HG03175 (cell line): ENCODE results near the gene SLC41A3.
"Not testable (repeated sequence)": the region's sequence is repeated elsewhere in the genome, so short reads cannot be mapped to it uniquely, and the experiment has no call there.

Experiments used
- ATAC-seq: cut with Tn5 transposase; IDR thresholded peaks from one replicate; pipeline ENCODE4 v1.9.1; 2021; ENCODE audit warnings: mild to moderate bottlenecking, moderate library complexity; ENCODE audit not compliant: unreplicated experiment

The SLC41A3 gene

DNA sequence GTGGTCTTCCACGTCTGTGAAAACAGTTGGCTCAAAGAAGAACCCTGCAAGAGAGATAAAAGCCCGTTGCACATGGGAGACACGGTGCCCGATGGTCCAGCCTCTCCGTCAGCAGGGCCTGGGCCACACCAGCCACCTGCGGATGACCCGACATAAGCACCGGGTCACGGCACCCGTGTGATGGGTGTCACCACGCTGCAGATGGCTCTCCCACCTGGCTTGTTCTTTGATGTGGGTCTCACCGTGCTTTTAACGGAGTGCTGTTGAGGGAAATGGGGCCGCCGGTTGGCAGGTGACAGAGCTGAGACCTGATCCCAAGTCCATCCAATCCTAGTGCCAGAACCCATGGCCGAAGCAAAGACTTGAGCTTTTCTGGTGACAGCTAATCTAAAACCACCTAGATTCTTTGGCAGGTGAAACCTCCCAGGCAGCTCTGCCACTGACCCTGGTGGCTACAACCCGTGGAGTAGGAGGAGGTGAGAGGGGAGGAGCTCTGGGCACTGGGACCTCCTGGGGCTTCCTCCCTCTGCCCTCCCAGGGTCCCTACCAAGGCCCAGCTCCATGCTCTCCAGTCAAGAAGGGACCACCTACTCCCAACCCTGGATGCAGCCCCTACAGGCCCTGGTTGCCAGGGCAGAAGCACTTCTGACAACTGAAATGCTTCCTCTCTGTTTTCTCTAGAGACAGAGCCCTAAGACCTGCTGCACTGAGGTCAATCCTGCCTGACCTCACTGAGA, 23.4 kb upstream of the SLC41A3 start:
- ATAC-seq, result no peak

DNA sequence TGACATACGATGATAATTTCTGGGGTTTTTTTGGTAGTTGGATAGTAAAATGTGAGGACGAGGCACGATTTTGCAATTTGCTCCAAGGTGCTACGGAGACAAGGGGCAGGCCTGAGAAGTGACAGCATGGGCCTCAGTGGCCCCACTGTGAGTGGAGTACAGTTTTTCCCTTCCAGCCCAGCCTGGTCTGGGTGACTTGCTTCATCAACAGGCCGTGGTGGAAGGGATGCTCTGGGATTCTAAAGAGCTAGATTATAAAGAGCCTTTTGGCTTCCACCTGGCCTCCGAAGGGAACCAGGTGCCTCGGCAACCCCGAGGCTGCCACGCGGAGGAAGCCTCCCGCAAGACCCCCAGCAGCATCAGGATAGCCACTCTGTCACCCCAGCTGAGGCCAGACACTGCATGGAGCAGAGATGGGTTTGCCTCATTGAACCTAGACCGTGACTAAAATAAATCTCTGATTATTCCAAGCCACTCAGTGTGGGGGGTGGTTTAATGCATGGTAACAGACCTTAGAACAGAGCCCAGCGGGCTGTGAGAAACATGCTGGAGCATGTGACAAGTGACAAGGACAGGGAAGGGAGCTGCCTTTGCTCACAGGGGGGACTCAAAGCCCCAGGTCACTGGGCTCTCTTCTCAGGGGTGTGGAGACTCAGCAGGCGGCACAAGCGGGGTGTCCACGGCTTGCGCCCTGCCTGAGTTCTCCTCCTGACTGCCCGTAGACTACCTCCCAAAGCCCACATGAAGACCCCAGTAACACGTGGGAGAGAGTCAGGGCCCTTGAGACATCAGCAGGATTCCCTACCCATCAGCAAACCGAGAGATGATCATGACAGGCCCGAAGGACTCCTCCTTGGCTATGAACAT, 22.6 kb upstream of the SLC41A3 start:
- ATAC-seq, result no peak

DNA sequence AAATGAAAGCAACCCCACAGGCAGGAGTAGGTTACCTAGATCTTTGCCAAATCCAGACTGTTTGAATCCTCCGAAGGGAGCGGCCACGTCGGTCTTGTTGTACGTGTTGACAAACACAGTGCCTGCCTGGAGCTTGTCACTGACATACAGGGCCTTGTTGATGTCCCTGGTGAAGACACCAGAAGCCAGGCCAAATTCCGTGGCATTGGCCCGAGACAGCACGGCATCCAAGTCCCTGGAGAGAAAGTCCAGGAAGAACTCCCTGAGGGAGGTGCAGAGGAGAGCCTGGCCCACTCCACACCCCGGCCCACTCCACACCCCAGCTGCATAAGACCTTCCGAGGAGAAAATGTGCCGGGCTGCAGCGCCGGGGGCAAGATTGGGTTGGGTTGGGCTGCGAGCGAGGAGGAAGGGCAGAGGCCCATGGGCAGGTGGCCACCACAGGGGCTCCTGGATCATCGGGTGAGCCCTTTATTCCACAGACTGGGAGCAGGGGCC, 21.8 kb upstream of the SLC41A3 start:
- ATAC-seq, result no peak

DNA sequence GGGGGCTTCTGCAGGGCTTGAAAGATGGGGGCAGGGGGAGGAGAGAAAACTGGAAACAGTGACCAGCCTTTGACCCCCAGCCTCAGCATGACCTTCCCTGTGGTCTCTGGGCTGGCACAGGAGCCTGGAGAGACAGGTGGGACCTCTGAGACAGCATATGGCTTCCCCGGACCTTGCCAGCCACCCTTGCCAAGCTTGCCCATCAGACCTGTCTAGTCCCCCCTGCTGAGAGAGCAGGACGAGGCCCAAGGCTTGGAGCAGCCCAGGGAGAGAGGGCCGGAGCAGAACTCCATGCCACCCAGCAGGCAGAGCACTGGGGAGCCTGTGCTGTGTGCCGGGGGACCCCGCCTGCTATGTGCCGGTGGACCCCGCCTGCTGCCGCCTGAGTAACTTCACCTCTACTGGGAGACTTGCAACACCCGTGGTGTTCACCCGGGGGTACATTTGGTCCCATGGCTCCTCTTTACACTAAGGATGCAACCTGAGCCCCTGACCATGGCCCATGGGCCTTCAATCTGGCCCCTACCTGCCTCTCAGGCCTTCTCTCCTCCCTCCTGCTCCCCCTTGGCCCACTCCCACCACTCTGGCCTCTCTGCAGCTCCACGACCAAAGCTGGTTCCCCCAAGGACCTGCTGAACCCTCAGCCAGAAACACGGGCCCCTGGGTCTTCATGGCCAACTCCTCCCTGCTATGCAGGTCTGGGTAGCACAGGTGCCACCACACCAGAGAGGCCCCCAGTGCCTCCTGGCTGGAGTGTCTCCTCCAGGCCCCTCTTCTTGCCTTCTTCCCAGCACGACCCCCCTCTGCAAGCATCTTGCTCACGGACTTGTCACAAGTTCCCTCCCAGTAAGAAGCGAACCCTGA, 21.1 kb upstream of the SLC41A3 start:
- no peak for ATAC-seq

DNA sequence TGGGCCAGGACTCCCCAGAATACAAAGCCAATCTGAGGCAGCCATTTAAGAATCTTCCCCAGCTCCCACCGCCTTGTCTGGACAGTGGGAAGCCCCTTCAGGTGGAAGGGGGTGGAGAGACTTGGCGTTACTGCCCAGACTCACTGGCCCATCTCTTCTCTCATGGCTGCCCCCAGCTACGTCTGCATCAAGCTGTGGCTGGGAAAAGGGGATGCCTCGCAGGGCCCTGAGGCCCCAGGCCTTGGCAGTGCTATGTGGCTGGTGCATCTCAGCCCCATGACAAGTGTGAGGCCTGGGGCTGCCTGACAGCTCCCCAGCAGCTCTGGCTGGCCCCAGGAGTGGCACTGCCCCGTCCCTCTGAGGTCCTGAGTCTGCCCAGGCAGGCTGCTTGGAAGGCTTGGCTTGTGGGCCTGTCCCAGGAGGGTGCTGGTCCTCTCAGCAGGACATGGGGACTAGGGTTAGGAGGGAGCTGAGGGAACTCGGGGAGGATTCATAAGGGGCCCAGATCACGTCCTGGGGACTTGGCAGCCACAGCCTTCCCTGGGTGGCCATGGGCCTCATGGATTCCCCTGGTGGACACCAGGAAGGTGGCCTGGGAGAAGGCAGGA, 20.2 kb upstream of the SLC41A3 start:
- ATAC-seq, result no peak

DNA sequence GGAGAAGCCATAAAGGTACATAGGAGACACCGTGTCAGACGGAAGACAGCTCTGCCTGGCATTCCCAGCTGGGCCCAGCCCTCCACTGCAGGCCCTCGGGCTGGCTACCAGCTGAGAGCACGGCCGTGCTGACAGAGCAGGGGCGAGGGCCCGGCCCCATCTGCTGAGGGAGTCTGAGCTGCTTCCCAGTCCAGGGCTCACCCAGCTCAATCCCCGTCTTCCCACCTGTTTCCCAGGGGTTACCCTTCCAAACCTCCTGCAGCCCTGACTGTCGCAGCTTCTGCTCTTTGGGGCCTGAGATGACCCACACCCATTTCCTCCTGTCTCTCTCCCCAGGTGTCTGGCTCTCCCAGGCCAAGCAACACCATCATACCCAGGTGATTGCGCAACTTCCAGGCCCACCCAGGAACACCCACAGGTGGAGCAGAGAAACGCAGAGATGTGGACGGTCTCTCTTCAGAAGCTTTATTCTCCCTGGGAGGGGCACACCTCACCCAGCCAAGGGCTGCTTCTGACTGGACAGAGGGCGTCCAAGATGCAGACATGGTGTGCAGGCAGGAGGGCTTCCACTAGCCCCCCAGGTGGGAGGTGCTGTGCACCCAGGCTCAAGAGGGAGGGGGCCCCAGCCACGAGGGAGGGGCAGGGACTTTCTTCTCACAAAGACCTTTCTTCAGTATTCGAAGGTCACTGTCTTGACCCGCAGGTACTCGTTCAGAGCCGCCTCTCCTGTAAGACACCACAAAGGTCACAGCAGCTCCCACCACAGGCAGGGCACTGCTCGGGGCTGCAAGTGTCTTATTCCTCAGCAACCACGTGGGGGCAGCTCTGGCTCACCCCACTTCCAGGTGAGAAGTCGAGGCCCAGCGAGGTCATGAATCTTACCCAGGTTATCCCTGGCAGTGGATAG, 19.4 kb upstream of the SLC41A3 start:
- ATAC-seq, result no peak

DNA sequence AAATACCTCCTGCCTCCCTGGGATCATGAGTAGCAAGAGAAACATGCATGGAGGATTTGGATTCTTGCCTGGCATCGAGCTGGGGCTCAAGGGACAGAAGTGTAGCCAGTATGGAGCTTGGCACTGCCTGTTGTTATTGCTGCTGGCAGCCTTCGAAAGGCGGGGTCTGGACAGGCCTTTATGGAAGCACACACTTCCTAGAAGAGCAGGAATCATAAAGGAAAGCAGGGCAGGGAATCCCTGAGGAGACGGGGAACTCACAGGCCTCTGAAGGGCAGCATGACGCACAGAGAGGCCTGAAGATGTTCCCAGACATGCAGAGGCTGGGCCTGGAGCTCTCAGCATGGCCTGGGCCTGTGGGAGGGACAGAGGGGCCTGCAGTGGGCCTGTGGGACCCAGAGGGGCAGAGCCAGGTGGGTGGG, 18.6 kb upstream of the SLC41A3 start:
- no peak for ATAC-seq

DNA sequence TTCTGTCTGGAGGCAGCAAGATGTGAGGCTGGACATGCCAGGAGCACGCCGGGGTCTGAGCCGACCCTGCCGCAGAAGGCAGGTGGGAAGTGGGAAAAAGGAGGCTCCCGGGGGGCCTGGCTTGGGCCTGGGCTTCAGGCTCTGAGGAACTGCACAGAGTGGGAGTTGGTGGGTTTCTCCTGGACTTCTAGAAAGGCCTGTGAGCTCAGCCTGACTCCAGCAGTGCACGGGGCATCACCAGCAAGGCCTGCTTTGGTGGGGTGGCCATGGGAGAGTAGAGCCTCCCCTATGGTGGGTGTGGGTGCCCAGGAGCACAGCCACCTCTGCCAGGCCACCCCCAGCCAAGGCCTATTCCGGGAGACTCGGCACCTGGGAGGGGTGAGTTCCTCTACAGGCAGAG, 18.1 kb upstream of the SLC41A3 start:
- ATAC-seq, result no peak

DNA sequence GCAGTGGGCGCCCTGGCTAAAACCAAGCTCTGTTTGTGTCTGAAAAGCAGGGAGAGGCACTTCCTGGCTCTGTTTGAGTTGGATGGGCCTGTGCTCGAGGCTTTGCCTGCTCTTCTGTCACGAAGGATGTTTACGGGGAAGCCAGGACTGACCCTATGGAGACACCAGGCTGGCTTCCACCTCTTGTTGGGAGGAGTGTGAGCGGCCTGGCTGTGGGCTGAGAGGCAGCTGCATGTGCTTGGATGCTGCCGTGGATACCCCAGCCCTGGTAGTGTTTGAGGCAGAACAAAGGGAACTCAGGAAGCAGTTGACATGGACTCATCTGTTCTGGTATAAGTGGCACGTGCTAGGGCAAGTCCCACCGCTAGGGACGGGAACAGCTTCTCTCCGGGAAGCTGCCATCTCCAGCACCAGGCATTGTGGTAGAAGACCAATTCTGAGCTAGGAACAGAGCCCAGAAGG, 17.6 kb upstream of the SLC41A3 start:
- no peak for ATAC-seq

DNA sequence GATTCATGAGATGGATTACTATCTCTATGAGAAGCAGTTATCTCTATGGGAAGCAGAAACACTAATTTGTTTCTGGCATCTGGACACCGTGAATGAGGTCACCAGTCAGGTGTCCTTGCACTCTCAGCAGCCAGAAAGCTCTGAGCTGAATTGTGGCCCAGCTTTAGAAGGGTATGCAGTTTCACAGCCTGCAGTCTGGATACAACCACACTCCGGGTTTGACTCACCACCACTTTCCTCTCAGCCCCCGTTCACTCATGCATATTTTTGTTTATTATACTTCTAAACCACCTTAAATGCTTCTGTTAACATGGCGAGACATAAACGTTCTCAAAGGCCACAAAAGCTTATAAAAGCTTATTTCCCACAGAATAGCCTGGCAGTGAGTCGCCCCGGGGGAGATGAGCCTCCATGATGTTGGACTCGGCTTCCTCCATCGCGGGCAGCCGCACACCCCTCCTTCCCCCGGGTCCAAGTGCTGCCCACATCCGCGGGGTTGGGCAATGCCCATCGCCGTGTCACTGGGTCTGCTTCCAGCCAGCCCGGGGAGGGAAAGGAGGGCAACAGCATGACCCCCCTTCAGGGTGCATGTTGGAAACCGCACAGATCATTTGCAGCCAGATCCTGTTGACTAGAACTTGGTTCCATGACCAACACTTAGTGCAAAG, 16.8 kb upstream of the SLC41A3 start:
- no peak for ATAC-seq

DNA sequence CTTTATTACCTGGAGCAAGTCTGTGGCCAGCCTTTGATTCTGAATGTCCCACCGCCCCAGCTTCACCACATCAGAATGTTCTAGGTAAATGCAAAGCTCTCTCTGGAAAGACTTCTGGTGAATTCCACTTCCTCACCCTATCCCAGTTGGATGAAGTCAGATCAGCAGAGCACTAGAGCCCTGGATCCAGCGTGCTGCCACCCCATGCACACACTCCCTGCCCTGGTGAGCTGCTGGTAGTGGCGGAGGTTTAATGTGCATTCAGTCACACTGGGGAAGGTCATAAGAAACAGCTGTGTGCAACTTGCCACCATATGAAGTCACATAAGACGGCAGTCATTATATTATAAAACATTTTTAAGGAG, 16.3 kb upstream of the SLC41A3 start:
- ATAC-seq, result no peak

DNA sequence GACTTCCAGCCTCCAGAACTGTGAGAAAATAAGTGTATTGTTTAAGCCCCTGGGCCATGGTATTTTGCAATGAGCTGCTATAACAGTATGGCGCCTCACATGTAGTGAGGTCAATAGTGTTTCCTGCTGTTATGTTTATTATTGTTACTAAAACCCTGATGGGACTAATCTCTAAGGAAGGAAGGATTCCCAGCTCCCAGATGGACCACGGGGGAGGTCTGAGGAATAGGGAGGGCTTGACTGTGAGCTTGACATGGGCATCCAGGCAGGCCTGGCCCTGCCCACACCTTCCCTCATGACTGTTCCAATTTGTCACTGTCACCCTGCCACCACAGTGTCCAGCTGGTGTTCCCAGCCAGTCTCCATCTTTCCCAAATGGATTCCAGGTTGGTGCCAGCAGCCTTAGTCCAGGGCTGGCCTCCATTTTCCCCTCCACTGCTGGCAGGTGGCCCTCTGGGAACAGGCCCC, 14.5 kb upstream of the SLC41A3 start:
- no peak for ATAC-seq

DNA sequence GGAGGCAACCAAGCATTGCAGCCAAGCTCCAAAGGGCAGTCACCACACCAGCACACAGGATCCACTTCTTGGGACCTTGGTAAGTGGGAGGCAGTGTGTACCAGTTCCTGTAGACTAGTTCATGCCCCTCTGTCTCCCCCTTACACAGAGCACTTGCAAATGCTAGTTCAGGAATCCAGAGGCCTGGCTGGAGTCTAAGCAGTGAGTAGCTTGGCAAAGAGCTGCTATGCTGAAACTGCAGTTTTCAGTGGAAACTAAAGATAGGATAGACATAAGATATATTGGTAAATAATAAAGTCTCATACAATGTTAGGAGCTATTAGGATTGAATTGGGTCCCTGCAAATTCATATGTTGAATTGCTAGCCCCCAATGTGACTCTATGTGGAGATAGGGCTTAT, 13.9 kb upstream of the SLC41A3 start:
- ATAC-seq, result no peak

DNA sequence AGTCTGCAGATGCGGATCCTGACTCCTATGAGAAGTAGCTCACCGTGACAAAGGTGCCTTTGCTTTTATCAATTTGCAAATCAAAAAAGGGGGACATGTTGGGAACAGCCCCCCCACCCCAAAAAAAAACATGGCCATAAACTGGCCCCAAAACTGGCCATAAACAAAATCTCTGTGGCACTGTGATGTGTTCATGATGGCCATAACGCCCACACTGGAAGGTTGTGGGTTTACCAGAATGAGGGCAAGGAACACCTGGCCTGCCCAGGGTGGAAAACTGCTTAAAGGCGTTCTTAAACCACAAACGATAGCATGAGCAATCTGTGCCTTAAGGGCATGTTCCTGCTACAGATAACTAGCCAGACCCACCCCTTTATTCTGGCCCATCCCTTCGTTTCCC, 12.3 kb upstream of the SLC41A3 start:
- not testable (repeated sequence) for ATAC-seq

DNA sequence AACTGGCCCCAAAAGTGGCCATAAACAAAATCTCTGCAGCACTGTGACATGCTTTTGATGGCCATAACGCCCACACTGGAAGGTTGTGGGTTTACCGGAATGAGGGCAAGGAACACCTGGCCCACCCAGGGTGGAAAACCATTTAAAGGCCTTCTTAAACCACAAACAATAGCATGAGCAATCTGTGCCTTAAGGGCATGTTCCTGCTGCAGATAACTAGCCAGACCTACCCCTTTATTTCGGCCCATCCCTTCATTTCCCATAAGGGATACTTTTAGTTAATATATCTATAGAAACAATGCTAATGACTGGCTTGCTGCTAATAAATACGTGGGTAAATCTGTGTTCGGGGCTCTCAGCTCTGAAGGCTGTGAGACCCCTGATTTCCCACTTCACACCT, 8.2 kb upstream of the SLC41A3 start:
- not testable (repeated sequence) for ATAC-seq

DNA sequence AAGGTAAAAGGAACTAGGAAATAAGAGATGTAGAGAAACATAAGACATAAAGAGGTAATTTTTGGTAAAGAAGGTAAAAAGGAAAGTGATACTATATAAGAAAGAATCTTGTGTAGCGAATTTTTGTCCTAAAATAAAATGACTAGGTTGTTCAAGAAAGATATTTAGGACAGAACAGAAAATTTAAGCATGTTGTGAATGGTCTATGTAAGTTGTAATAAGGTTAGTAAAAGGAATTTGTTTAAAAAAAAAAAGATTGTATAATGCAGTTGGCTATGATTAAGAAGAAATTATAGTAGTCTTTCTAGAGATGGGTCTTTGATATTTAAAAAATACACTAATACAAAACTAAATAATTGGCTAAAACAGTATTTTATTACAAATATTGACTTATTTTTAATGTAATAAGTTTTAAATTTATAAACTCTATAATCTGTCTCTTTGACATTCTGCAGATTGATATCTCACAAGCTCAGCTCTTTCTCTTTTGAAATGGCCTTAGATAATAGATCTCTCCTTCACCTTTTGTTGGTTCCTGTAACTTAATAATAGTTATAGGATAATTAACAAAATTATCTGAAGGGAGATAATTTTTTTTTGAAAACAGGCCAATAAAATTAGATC, 3.7 kb upstream of the SLC41A3 start:
- ATAC-seq, result no peak

DNA sequence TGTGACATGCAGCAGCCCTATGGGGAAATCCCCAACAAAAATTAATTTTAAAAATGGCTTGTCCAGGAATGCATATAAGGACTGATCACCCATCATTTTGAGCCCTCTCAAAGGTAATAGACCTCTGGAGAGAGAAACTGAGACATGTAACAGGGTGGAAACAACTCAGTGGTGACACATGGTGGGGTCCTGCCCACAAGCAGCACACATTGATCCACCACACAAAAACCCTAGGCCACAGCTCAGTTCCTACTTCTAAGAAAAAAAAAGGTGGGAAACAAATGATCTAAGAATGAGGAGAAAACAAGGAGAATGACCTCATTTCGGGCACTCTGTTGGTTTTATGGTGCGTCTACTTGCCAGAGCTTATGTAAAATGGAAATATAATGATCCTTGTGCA, 1.9 kb upstream of the SLC41A3 start:
- no peak for ATAC-seq

DNA sequence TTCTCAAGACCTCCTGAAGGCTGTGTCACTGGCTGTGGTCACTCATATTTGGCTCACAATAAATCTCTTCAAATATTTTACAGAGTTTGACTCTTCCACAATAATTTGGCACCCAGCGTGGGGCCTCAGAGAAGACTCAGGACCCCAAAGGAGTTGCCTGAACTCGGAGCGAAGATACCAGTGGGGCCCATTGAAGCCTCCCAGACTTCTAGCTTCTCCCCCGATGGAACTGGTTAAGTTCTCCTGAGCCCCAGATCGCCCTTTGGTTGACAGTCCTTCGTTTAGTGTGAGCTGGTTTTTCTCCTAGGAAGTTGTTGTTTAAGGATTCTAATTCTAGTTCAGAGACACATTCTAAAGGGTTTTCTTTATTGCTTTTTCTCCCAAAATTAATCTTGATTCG, 1.4 kb upstream of the SLC41A3 start:
- ATAC-seq, result no peak

DNA sequence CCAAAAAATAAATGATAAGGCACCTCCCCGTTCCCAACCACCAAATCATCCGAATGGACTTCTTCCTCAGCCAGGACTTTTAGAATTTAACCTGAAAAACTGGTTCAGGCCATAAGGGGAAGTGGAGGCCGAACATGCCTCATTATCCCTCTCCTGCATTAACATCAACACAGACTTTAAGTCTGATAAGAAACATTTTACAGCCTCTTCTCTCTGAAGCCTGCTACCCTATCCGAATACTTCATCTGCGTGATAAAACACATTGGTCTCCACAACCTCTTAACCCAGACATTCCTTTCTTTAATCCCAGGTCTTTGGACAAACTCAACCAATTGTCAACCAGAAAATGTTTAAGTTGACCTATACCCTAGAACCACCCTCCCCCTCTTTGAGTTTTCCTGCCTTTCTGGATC, 850 bp upstream of the SLC41A3 start:
- no peak for ATAC-seq
